Measurements from ENCODE around the gene KIF9. TPM values are rescaled to one million over a fixed set of nuclear protein-coding genes. Genes with fewer than 3 reads are reported as not detected.

Gene KIF9
- total and polyA plus RNA-seq, 7 donors, result 5.3 to 20.4 (median 14.6) TPM

- Histone ChIP-seq H3K27me3 (no peaks in the 10 kb centered on the region), H3K36me3 (peaks cover 0 to 6% (median 0%) of the 10 kb centered on the region in 4 donors), H3K4me1 (peaks cover 0 to 10% (median 6%) of the 10 kb centered on the region in 4 donors), H3K4me3 (no peak overlapping the region), H3K9me3 (no peaks in the 10 kb centered on the region), H3K27ac (no peak overlapping the region)
- intact Hi-C loops (cut with DNase I), result no loop called here
- DNase-seq, result no peak
- WGBS, 2 donors, result 88 to 91% methylated on average over 4 of the region's 4 CpGs
- TF ChIP-seq CTCF (IDR thresholded peaks at IDR 0.05) (no peak), POLR2A (IDR thresholded peaks at IDR 0.05) (no peak), POLR2AphosphoS5 (IDR thresholded peaks at IDR 0.05) (no peak), EP300 (IDR thresholded peaks at IDR 0.05) (no peak)
These were observed 6.0 kb downstream of the KIF9 start for GRCh38 chr3:47276558-47276957.

GRCh38 chr3:47274652-47275051 lies 7.9 kb downstream of the KIF9 start:
- intact Hi-C loops (cut with DNase I), result no loop called here
- Histone ChIP-seq H3K36me3 (peaks cover 0 to 6% (median 0%) of the 10 kb centered on the region in 4 donors), H3K4me3 (no peak overlapping the region), H3K27ac (no peak overlapping the region), H3K9me3 (no peaks in the 10 kb centered on the region), H3K4me1 (no peaks in the 10 kb centered on the region), H3K27me3 (no peaks in the 10 kb centered on the region)
- no peak for TF ChIP-seq EP300 (IDR thresholded peaks at IDR 0.05)
- TF ChIP-seq CTCF (IDR thresholded peaks at IDR 0.05), result no peak
- TF ChIP-seq POLR2A (IDR thresholded peaks at IDR 0.05), result no peak
- no peak for TF ChIP-seq POLR2AphosphoS5 (IDR thresholded peaks at IDR 0.05)
- DNase-seq, result no peak
- 95 to 97% methylated on average over 2 of the region's 2 CpGs for WGBS, 2 donors

- Histone ChIP-seq H3K9me3 (no peaks in the 10 kb centered on the region), H3K4me3 (no peak overlapping the region), H3K27ac (no peak overlapping the region), H3K36me3 (peaks cover 0 to 6% (median 0%) of the 10 kb centered on the region in 4 donors), H3K27me3 (no peaks in the 10 kb centered on the region), H3K4me1 (no peaks in the 10 kb centered on the region)
- intact Hi-C loops (cut with DNase I), result no loop called here
- no peak for DNase-seq
- TF ChIP-seq POLR2A (IDR thresholded peaks at IDR 0.05) (no peak), POLR2AphosphoS5 (IDR thresholded peaks at IDR 0.05) (no peak), CTCF (IDR thresholded peaks at IDR 0.05) (no peak), EP300 (IDR thresholded peaks at IDR 0.05) (no peak)
- 88 to 90% methylated on average over 5 of the region's 5 CpGs for WGBS, 2 donors
These were observed 9.0 kb downstream of the KIF9 start for GRCh38 chr3:47273564-47273963.

GRCh38 chr3:47270526-47270925 lies 12.1 kb downstream of the KIF9 start:
- peaks cover 0 to 6% (median 0%) of the 10 kb centered on the region in 4 donors for H3K36me3 ChIP-seq
- no peaks in the 10 kb centered on the region for H3K27me3 ChIP-seq
- H3K9me3 ChIP-seq, result no peaks in the 10 kb centered on the region
- H3K4me1 ChIP-seq, result peaks cover 0 to 9% (median 0%) of the 10 kb centered on the region in 4 donors
- TF ChIP-seq EP300 (IDR thresholded peaks at IDR 0.05) (no peak), CTCF (IDR thresholded peaks at IDR 0.05) (no peak), POLR2AphosphoS5 (IDR thresholded peaks at IDR 0.05) (no peak), POLR2A (IDR thresholded peaks at IDR 0.05) (no peak)
- WGBS, 2 donors, result 95 to 96% methylated on average over 4 of the region's 4 CpGs
- no peak overlapping the region for H3K4me3 ChIP-seq
- DNase-seq, result no peak
- no peak overlapping the region for H3K27ac ChIP-seq
- intact Hi-C loops (cut with DNase I), result no loop called here

- H3K27me3 ChIP-seq, result no peaks in the 10 kb centered on the region
- H3K27ac ChIP-seq, result no peak overlapping the region
- no peak for TF ChIP-seq POLR2AphosphoS5 (IDR thresholded peaks at IDR 0.05)
- TF ChIP-seq CTCF (IDR thresholded peaks at IDR 0.05), result no peak
- no peak for TF ChIP-seq EP300 (IDR thresholded peaks at IDR 0.05)
- TF ChIP-seq POLR2A (IDR thresholded peaks at IDR 0.05), result no peak
- no peaks in the 10 kb centered on the region for H3K9me3 ChIP-seq
- H3K4me3 ChIP-seq, result no peak overlapping the region
- intact Hi-C loops (cut with DNase I), result no loop called here
- no peaks in the 10 kb centered on the region for H3K36me3 ChIP-seq
- no peak for DNase-seq
- peaks cover 0 to 9% (median 0%) of the 10 kb centered on the region in 4 donors for H3K4me1 ChIP-seq
These were observed 15.1 kb downstream of the KIF9 start for GRCh38 chr3:47267490-47267824.

Data from sigmoid colon (tissue), 7 donors.